Measurements from ENCODE around the gene CD47. TPM values are rescaled to one million over a fixed set of nuclear protein-coding genes. Genes with fewer than 3 reads are reported as not detected.

The CD47 gene
- total and polyA plus RNA-seq, 2 of the 13 experiments (the other 11 are each of a cell fraction or from before 2014, with no cell fraction given), result 3.3 to 6.5 TPM

DNA sequence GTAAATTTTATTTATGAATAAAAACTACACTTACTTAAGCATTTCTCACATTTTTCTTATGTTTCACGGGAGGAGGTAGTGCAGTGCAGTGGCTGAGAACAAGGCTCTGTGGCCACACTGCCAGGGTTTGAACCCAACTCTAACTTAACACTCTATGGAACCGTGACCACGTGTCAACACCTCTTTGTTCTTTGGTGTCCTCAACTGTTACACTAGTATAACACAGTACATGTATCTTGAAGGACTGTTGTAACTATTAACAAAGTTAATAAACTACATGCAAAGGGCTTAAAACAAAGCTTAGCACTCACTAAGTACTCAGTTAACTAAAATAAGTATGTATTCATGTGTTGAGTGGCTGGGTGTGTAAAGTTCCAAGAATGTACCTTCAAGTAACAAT is 19.5 kb downstream of the CD47 start:
- Histone ChIP-seq H3K79me2 (ENCODE audit: insufficient read depth, low read length) (no peaks in the 10 kb centered on the region), H3K4me2 (ENCODE audit: low read depth, low read length) (no peak overlapping the region), H3K27me3 (ENCODE audit: control insufficient read depth in 1 of 2, insufficient read depth in 2 of 2, low read length in 2 of 2) (no peaks in the 10 kb centered on the region), H3K4me3 (replicated peaks in 1 of 3; ENCODE audit: insufficient read depth in 1 of 3, low read depth in 2 of 3, low read length in 3 of 3) (no peak overlapping the region), H3K9me3 (ENCODE audit: low read length) (no peaks in the 10 kb centered on the region), H3K36me3 (replicated peaks in 1 of 2; ENCODE audit: control insufficient read depth in 1 of 2, insufficient read depth in 2 of 2, low read length in 2 of 2) (no peaks in the 10 kb centered on the region), H3K9ac (ENCODE audit: insufficient read depth, low read depth, low read length) (no peak overlapping the region), H2AFZ (ENCODE audit: low read length) (no peak overlapping the region), H4K20me1 (ENCODE audit: insufficient read depth, low read length) (no peaks in the 10 kb centered on the region), H3K27ac (ENCODE audit: extremely low read length, insufficient read depth, low read length) (no peak overlapping the region), H3K4me1 (ENCODE audit: insufficient read depth, low read length) (no peaks in the 10 kb centered on the region)
- ChIA-PET POLR2A (no interaction called here), CTCF (ENCODE audit: low intra/inter-chr PET ratio, low total read pairs) (no interaction called here)
- BruUV-seq (replicated peaks), result no TSS peak
- no peak for FAIRE-seq
- no peak for TF ChIP-seq NFE2L2 (IDR thresholded peaks at IDR 0.05; ENCODE audit: low read length)
- no peak for TF ChIP-seq MTF2 (CRISPR knock-in tag; IDR thresholded peaks at IDR 0.05; ENCODE audit: borderline replicate concordance)
- TF ChIP-seq THAP7 (CRISPR knock-in tag; IDR thresholded peaks at IDR 0.05), result no peak
- no peak for DNase-seq (ENCODE audit: low spot score)
- in situ Hi-C loops (cut with HindIII; ENCODE audit: extremely low pct_ligation_motif_present, low pct_unique_long_range_greater_than_20kb) (no loop called here), intact Hi-C loops (cut with micrococcal nuclease; ENCODE audit: unreplicated experiment) (no loop called here)
- 30% methylated on average over 3 of the region's 3 CpGs for WGBS (ENCODE audit: low lambda C conversion rate)
- no peak for ATAC-seq

- no peaks in the 10 kb centered on the region for H4K20me1 ChIP-seq (ENCODE audit: insufficient read depth, low read length)
- H3K36me3 ChIP-seq (replicated peaks in 1 of 2; ENCODE audit: control insufficient read depth in 1 of 2, insufficient read depth in 2 of 2, low read length in 2 of 2), result no peaks in the 10 kb centered on the region
- FAIRE-seq (no peak), DNase-seq (ENCODE audit: low spot score) (no peak), ATAC-seq (no peak)
- no peak overlapping the region for H2AFZ ChIP-seq (ENCODE audit: low read length)
- H3K27me3 ChIP-seq (ENCODE audit: control insufficient read depth in 1 of 2, insufficient read depth in 2 of 2, low read length in 2 of 2), result no peaks in the 10 kb centered on the region
- 55% methylated on average over 6 of the region's 6 CpGs for WGBS (ENCODE audit: low lambda C conversion rate)
- no peak overlapping the region for H3K4me2 ChIP-seq (ENCODE audit: low read depth, low read length)
- TF ChIP-seq POGK (CRISPR knock-in tag; conservative IDR thresholded peaks at IDR 0.05), result no peak
- TF ChIP-seq NCOA1 (CRISPR knock-in tag; IDR thresholded peaks at IDR 0.05), result no peak
- TF ChIP-seq ZNF24 (IDR thresholded peaks at IDR 0.05), result no peak
- TF ChIP-seq GZF1 (CRISPR knock-in tag; IDR thresholded peaks at IDR 0.05), result no peak
- TF ChIP-seq, protein P1, sequence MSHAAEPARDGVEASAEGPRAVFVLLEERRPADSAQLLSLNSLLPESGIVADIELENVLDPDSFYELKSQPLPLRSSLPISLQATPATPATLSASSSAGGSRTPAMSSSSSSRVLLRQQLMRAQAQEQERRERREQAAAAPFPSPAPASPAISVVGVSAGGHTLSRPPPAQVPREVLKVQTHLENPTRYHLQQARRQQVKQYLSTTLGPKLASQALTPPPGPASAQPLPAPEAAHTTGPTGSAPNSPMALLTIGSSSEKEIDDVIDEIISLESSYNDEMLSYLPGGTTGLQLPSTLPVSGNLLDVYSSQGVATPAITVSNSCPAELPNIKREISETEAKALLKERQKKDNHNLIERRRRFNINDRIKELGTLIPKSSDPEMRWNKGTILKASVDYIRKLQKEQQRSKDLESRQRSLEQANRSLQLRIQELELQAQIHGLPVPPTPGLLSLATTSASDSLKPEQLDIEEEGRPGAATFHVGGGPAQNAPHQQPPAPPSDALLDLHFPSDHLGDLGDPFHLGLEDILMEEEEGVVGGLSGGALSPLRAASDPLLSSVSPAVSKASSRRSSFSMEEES (CRISPR knock-in tag; IDR thresholded peaks at IDR 0.05), result no peak
- no peak for TF ChIP-seq PCBP2 (optimal IDR thresholded peaks at IDR 0.05; ENCODE audit: low read depth, low read length, poor library complexity, severe bottlenecking)
- no peak for TF ChIP-seq RORA (CRISPR knock-in tag; IDR thresholded peaks at IDR 0.05)
- TF ChIP-seq MAF1 (CRISPR knock-in tag; IDR thresholded peaks at IDR 0.05; ENCODE audit: borderline replicate concordance), result no peak
- TF ChIP-seq, protein P2, sequence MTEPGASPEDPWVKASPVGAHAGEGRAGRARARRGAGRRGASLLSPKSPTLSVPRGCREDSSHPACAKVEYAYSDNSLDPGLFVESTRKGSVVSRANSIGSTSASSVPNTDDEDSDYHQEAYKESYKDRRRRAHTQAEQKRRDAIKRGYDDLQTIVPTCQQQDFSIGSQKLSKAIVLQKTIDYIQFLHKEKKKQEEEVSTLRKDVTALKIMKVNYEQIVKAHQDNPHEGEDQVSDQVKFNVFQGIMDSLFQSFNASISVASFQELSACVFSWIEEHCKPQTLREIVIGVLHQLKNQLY (CRISPR knock-in tag; IDR thresholded peaks at IDR 0.05), result no peak
- no peak overlapping the region for H3K9ac ChIP-seq (ENCODE audit: insufficient read depth, low read depth, low read length)
- H3K4me3 ChIP-seq (replicated peaks in 1 of 3; ENCODE audit: insufficient read depth in 1 of 3, low read depth in 2 of 3, low read length in 3 of 3), result no peak overlapping the region
- no TSS peak for BruUV-seq (replicated peaks)
- H3K4me1 ChIP-seq (ENCODE audit: insufficient read depth, low read length), result no peaks in the 10 kb centered on the region
- no peaks in the 10 kb centered on the region for H3K9me3 ChIP-seq (ENCODE audit: low read length)
- in situ Hi-C loops (cut with HindIII; ENCODE audit: extremely low pct_ligation_motif_present, low pct_unique_long_range_greater_than_20kb) (no loop called here), intact Hi-C loops (cut with micrococcal nuclease; ENCODE audit: unreplicated experiment) (no loop called here)
- H3K79me2 ChIP-seq (ENCODE audit: insufficient read depth, low read length), result no peaks in the 10 kb centered on the region
- ChIA-PET POLR2A (no interaction called here), CTCF (ENCODE audit: low intra/inter-chr PET ratio, low total read pairs) (no interaction called here)
- no peak overlapping the region for H3K27ac ChIP-seq (ENCODE audit: extremely low read length, insufficient read depth, low read length)
Measured at GRCh38 chr3:108070356-108070755, 20.5 kb downstream of the CD47 start.
